ENCODE results near the gene E2F4. TPM values are rescaled to one million over a fixed set of nuclear protein-coding genes. Genes with fewer than 3 reads are reported as not detected.

Gene E2F4
- total and polyA plus RNA-seq, 3 experiments from 2014 or later: 86.0 to 139 (median 137) TPM

- peak in 4 of 5 donors; percentile 58 to 79 (median 61) for DNase-seq
- H3K27ac ChIP-seq (ENCODE audit: low read depth, low read length): no peak overlapping the region
- no peaks in the 10 kb centered on the region for H3K9me3 Mint-ChIP-seq
- H3K9me3 ChIP-seq (ENCODE audit: low read length): no peaks in the 10 kb centered on the region
- peaks cover 38% of the 10 kb centered on the region for H3K4me1 ChIP-seq (ENCODE audit: insufficient read depth, low read length)
- H3K36me3 ChIP-seq (ENCODE audit: insufficient read depth, low read length): no peaks in the 10 kb centered on the region
- no peaks in the 10 kb centered on the region for H3K36me3 Mint-ChIP-seq
- peak overlapping the region; percentile 58 for H3K4me3 ChIP-seq (ENCODE audit: low read length)
- POLR2A ChIA-PET: interaction anchor here (0.6 to 1.2 kb wide), 7 partner anchors 9 to 35 kb away, joined by 3 to 6 read pairs (median 3); no protein-coding TSS in a partner anchor
- H3K4me3 Mint-ChIP-seq: peak overlapping the region; percentile 75 to 92 (median 87)
- H3K4me1 Mint-ChIP-seq: peaks cover 44 to 73% (median 48%) of the 10 kb centered on the region in 3 donors
- H3K27me3 Mint-ChIP-seq: peaks cover 17 to 18% of the 10 kb centered on the region in 2 donors
- CTCF ChIA-PET: interaction anchor here (0.5 to 4.8 kb wide), 13 partner anchors 8 to 197 kb away, joined by 3 to 30 read pairs (median 5); partner anchors contain the start of genes HSF4 and TRADD
- peak overlapping the region in 7 of 8 donors; percentile 18 to 91 (median 50) for H3K27ac Mint-ChIP-seq
- peaks cover 24% of the 10 kb centered on the region for H3K27me3 ChIP-seq (ENCODE audit: insufficient read depth, low read length, poor library complexity, severe bottlenecking)
These were observed 17.9 kb upstream of the E2F4 start for GRCh38 chr16:67173808-67174705.

- H3K36me3 Mint-ChIP-seq: no peaks in the 10 kb centered on the region
- CTCF ChIA-PET: interaction anchor here (1.3 to 4.8 kb wide), 9 partner anchors 10 to 196 kb away, joined by 4 to 30 read pairs (median 10); partner anchors contain the start of genes HSF4, MATCAP1 and TRADD
- no peaks in the 10 kb centered on the region for H3K9me3 Mint-ChIP-seq
- peaks cover 12 to 15% of the 10 kb centered on the region in 2 donors for H3K27me3 Mint-ChIP-seq
- H3K4me1 Mint-ChIP-seq: peaks cover 43 to 66% (median 45%) of the 10 kb centered on the region in 3 donors
- peak overlapping the region in 1 of 8 donors; percentile 38 for H3K27ac Mint-ChIP-seq
- no peaks in the 10 kb centered on the region for H3K9me3 ChIP-seq (ENCODE audit: low read length)
- peak overlapping the region in 3 of 7 donors; percentile 35 to 83 (median 46) for H3K4me3 Mint-ChIP-seq
- POLR2A ChIA-PET: interaction anchor here (0.6 to 1.2 kb wide), 5 partner anchors 8 to 36 kb away, joined by 3 to 6 read pairs (median 5); partner anchors contain the start of gene HSF4
- peak overlapping the region; percentile 58 for H3K4me3 ChIP-seq (ENCODE audit: low read length)
- peaks cover 34% of the 10 kb centered on the region for H3K4me1 ChIP-seq (ENCODE audit: insufficient read depth, low read length)
- H3K36me3 ChIP-seq (ENCODE audit: insufficient read depth, low read length): no peaks in the 10 kb centered on the region
- H3K27ac ChIP-seq (ENCODE audit: low read depth, low read length): no peak overlapping the region
- no peak for DNase-seq
- peaks cover 17% of the 10 kb centered on the region for H3K27me3 ChIP-seq (ENCODE audit: insufficient read depth, low read length, poor library complexity, severe bottlenecking)
These were observed 17.2 kb upstream of the E2F4 start for GRCh38 chr16:67174706-67175231.

GRCh38 chr16:67176662-67177061, 15.3 kb upstream of the E2F4 start:
- Mint-ChIP-seq H3K9me3 (no peaks in the 10 kb centered on the region), H3K4me1 (peaks cover 28 to 50% (median 35%) of the 10 kb centered on the region in 3 donors), H3K4me3 (peak overlapping the region in 3 of 7 donors; percentile 4 to 73 (median 47)), H3K27ac (peak overlapping the region in 2 of 8 donors; percentile 36 to 51), H3K27me3 (peaks cover 0 to 2% of the 10 kb centered on the region in 2 donors), H3K36me3 (no peaks in the 10 kb centered on the region)
- Histone ChIP-seq H3K36me3 (ENCODE audit: insufficient read depth, low read length) (no peaks in the 10 kb centered on the region), H3K4me3 (ENCODE audit: low read length) (no peak overlapping the region), H3K27me3 (ENCODE audit: insufficient read depth, low read length, poor library complexity, severe bottlenecking) (peaks cover 6% of the 10 kb centered on the region), H3K9me3 (ENCODE audit: low read length) (no peaks in the 10 kb centered on the region), H3K27ac (ENCODE audit: low read depth, low read length) (no peak overlapping the region), H3K4me1 (ENCODE audit: insufficient read depth, low read length) (peaks cover 29% of the 10 kb centered on the region)
- ChIA-PET POLR2A (interaction anchor here (1.1 kb wide), 1 partner anchor 67 kb away, joined by 4 read pairs; no protein-coding TSS in a partner anchor), CTCF (interaction anchor here (1.2 to 4.8 kb wide), 7 partner anchors 8 to 222 kb away, joined by 3 to 30 read pairs (median 10); partner anchors contain the start of genes HSF4 and MATCAP1)
- DNase-seq: no peak

GRCh38 chr16:67177743-67178699, 13.9 kb upstream of the E2F4 start:
- H3K36me3 Mint-ChIP-seq: no peaks in the 10 kb centered on the region
- Histone ChIP-seq H3K27me3 (ENCODE audit: insufficient read depth, low read length, poor library complexity, severe bottlenecking) (peaks cover 6% of the 10 kb centered on the region), H3K36me3 (ENCODE audit: insufficient read depth, low read length) (no peaks in the 10 kb centered on the region), H3K9me3 (ENCODE audit: low read length) (no peaks in the 10 kb centered on the region), H3K4me3 (ENCODE audit: low read length) (peak overlapping the region; percentile 39), H3K4me1 (ENCODE audit: insufficient read depth, low read length) (peaks cover 32% of the 10 kb centered on the region), H3K27ac (ENCODE audit: low read depth, low read length) (no peak overlapping the region)
- peaks cover 24 to 46% (median 31%) of the 10 kb centered on the region in 3 donors for H3K4me1 Mint-ChIP-seq
- H3K27ac Mint-ChIP-seq: peak overlapping the region in 3 of 8 donors; percentile 31 to 88 (median 54)
- H3K9me3 Mint-ChIP-seq: no peaks in the 10 kb centered on the region
- ChIA-PET POLR2A (no interaction called here), CTCF (interaction anchor here (1.0 to 3.1 kb wide), 4 partner anchors 7 to 23 kb away, joined by 3 to 18 read pairs (median 4); partner anchors contain the start of gene MATCAP1)
- H3K27me3 Mint-ChIP-seq: no peaks in the 10 kb centered on the region
- peak; percentile 43 to 75 (median 49) for DNase-seq
- peak overlapping the region; percentile 64 to 75 (median 71) for H3K4me3 Mint-ChIP-seq

GRCh38 chr16:67179421-67180080, 12.4 kb upstream of the E2F4 start:
- DNase-seq: no peak
- Histone ChIP-seq H3K9me3 (ENCODE audit: low read length) (no peaks in the 10 kb centered on the region), H3K36me3 (ENCODE audit: insufficient read depth, low read length) (no peaks in the 10 kb centered on the region), H3K4me1 (ENCODE audit: insufficient read depth, low read length) (peaks cover 24% of the 10 kb centered on the region), H3K27ac (ENCODE audit: low read depth, low read length) (no peak overlapping the region), H3K4me3 (ENCODE audit: low read length) (no peak overlapping the region), H3K27me3 (ENCODE audit: insufficient read depth, low read length, poor library complexity, severe bottlenecking) (peaks cover 2% of the 10 kb centered on the region)
- POLR2A ChIA-PET: no interaction called here
- no peaks in the 10 kb centered on the region for H3K9me3 Mint-ChIP-seq
- CTCF ChIA-PET: interaction anchor here (1.7 kb wide), 1 partner anchor 24 kb away, joined by 6 read pairs; no protein-coding TSS in a partner anchor
- no peak overlapping the region for H3K27ac Mint-ChIP-seq
- H3K27me3 Mint-ChIP-seq: no peaks in the 10 kb centered on the region
- H3K4me3 Mint-ChIP-seq: peak overlapping the region in 1 of 7 donors; percentile 46
- peaks cover 13 to 36% (median 20%) of the 10 kb centered on the region in 3 donors for H3K4me1 Mint-ChIP-seq
- no peaks in the 10 kb centered on the region for H3K36me3 Mint-ChIP-seq

GRCh38 chr16:67180166-67180565, 11.8 kb upstream of the E2F4 start:
- H3K27ac Mint-ChIP-seq: no peak overlapping the region
- H3K9me3 Mint-ChIP-seq: no peaks in the 10 kb centered on the region
- H3K27me3 Mint-ChIP-seq: no peaks in the 10 kb centered on the region
- Histone ChIP-seq H3K27me3 (ENCODE audit: insufficient read depth, low read length, poor library complexity, severe bottlenecking) (no peaks in the 10 kb centered on the region), H3K4me3 (ENCODE audit: low read length) (no peak overlapping the region), H3K4me1 (ENCODE audit: insufficient read depth, low read length) (peaks cover 26% of the 10 kb centered on the region), H3K36me3 (ENCODE audit: insufficient read depth, low read length) (no peaks in the 10 kb centered on the region), H3K27ac (ENCODE audit: low read depth, low read length) (no peak overlapping the region), H3K9me3 (ENCODE audit: low read length) (no peaks in the 10 kb centered on the region)
- ChIA-PET CTCF (interaction anchor here (11.3 kb wide), 1 partner anchor 22 kb away, joined by 205 read pairs; the partner anchor contains the start of genes B3GNT9, FBXL8, HSF4 and TRADD), POLR2A (no interaction called here)
- H3K4me1 Mint-ChIP-seq: peaks cover 15 to 39% (median 21%) of the 10 kb centered on the region in 3 donors
- H3K36me3 Mint-ChIP-seq: no peaks in the 10 kb centered on the region
- DNase-seq: no peak
- H3K4me3 Mint-ChIP-seq: no peak overlapping the region

Measured in CD8-positive, alpha-beta memory T cell (primary cell).